HG03432 (cell line): ENCODE measurements around the gene ST8SIA3.
"Not testable (repeated sequence)": the region's sequence is repeated elsewhere in the genome, so short reads cannot be mapped to it uniquely, and the experiment has no call there.

Source experiments
- ATAC-seq: cut with Tn5 transposase; IDR thresholded peaks from one replicate; pipeline ENCODE4 v1.9.1; 2021; ENCODE audit warnings: mild to moderate bottlenecking, moderate library complexity; ENCODE audit not compliant: unreplicated experiment

The ST8SIA3 gene

DNA sequence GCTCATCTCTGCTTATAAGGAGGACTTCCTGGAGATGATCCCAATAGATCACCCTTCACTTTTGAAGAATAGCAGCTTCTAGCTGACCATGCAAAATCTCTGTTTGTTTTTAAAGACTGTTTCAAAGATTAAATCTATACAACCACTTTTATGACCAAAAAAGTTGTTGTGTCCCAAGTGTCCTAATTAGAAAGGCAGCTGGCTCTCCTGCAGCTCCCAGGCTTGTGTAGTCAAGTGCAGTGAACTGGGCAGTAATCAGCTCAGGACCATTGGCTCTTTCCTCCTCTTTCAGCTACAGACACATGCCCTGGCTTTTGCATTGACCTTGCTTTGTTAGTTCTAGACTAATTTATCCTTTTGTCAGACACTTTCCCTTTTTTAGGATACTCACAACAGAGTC is 10.4 kb downstream of the ST8SIA3 start:
- ATAC-seq, result no peak

GRCh38 chr18:57364460-57364859 is 12.1 kb downstream of the ST8SIA3 start:
- no peak for ATAC-seq

DNA sequence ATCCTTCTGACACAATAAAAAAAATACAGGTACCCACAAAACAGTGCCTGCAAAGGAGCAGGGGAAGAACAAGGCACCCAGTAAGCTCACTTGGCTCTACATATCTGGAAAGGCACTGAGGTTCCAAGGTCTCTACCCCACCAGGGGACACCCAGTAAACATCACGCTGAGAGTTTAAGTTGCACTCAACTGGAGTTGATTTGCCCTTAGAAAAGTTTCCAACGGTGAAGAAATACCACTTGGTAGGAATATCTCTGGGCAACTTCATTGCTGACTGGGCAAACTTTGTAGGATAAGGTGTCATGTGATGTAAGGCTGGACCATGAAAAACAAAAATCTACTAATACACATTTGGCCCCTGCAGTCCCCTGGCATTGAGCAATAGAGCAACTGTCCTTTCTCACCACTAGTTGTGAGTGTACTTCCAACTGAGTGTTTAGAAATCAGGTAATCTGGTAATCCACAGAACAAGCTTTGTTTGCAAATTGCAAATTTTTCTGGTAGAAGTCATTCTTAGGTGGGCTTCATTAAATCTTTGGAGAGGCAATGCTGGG is 14.2 kb downstream of the ST8SIA3 start:
- no peak for ATAC-seq

GRCh38 chr18:57372444-57372843 is 20.1 kb downstream of the ST8SIA3 start:
- ATAC-seq, result no peak

DNA sequence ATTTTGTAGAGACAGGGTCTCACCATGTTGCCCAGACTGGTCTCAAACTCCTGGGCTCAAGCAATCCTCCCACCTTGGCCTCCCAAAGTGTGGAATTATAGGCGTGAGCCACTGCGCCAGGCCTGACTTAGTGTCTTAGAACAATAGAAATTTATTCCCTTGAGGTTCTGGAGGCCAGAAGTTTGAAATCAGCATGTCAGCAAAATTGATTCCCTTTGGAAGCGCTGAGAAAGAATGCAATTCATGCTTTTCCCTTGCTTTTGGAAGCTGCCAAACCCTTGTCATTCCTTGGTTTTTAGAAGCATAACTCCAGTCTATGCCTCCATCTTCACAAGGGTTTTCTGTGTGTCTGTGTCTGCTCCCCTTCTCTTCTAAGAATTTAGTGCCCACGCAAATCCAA is 20.7 kb downstream of the ST8SIA3 start:
- ATAC-seq, result no peak

GRCh38 chr18:57376503-57376902 is 24.1 kb downstream of the ST8SIA3 start:
- no peak for ATAC-seq

DNA sequence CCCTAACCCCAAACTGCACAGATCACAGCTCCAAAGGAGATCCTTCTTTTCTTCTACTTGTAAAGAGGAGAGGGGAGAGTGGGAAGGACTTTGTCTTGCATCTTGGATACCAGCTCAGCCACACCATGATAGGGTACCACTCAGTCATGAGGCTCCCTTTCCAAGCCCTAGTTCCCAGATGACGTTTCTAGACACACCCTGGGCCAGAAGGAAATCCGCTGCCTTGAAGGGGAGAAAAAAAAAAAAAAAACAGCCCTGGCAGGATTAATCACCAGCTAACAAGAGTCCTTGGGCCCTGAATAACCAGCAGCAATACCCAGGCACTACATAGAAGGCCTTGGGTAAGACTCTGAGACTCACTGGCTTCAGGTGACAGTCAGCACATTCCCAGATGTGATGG is 36.9 kb downstream of the ST8SIA3 start:
- ATAC-seq, result no peak

DNA sequence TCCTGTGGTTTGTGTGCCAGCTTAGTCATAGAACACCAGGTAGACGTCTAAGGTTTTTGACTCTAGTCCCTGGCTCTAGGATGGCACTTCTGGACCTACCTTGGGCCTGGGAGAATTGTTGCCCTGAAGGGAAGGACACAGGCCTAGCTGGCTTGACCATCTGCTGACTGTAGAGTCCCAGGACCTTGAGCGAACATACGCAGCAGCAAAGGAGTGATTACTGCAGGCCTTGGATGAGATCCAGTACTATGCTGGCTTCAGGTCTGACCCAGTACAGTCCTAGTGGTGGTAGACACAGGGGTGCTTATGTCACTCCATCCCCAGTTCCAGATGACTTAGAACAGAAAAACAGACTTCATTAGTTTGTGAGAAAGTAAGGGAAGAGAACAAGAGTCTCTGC is 37.7 kb downstream of the ST8SIA3 start:
- no peak for ATAC-seq

DNA sequence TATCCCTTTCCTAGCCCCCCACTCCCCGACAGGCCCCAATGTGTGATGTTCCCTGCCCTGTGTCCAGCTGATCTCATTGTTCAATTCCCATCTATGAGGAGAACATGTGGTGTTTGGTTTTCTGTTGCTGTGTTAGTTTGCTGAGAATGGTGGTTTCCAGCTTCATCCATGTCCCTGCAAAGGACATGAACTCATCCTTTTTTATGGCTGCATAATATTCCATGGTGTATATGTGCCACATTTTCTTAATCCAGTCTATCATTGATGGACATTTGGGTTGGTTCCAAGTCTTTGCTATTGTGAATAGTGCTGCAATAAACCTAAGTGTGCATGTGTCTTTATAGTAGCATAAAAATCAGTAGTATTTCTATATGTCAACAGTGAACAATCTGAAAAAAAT is 42.4 kb downstream of the ST8SIA3 start:
- not testable (repeated sequence) for ATAC-seq

- ATAC-seq, result not testable (repeated sequence)
Observed at GRCh38 chr18:57396831-57397230, 44.5 kb downstream of the ST8SIA3 start.

- no peak for ATAC-seq
Observed at GRCh38 chr18:57397440-57398132, 45.2 kb downstream of the ST8SIA3 start.

- ATAC-seq, result no peak
Observed at GRCh38 chr18:57404345-57404744, 52.0 kb downstream of the ST8SIA3 start.

DNA sequence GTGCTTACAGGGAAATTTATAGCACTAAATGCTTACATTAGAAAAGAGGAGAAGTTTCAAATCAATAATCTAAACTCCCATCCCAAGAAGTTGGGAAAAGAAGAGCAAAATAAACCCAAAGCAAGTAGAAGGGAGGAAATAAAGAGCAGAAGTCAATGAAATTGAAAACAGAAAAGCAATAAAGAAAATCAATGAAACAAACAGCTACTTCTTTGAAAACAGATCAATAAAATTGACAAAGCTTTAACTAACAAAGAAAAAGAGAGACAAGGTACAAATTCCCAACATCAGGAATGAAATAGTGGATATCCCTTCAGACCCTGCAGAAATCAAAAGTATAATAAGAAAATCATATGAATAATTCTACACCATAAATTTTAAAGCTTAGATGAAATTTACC is 57.3 kb downstream of the ST8SIA3 start:
- ATAC-seq, result no peak

DNA sequence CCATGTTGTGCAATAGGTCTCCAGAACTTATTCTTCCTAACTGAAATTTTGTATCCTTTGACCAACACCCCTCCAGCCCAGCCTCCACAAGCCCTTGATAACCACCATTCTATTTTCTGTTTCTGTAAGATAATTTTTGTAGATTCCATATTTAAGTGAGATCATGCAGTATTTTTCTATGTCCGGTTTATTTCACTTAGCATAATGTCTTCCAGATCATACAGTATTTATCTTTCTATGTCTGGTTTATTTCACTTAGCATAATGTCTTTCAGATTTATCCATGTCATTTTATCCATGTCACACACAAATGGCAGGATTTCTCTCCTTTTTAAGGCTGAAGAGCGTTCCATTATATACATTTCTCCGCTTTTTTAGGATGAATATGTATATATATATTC is 58.4 kb downstream of the ST8SIA3 start:
- no peak for ATAC-seq

- no peak for ATAC-seq
Observed at GRCh38 chr18:57416542-57416941, 64.2 kb downstream of the ST8SIA3 start.
